Activated CD8-positive, alpha-beta T cell treated with anti-CD3 and anti-CD28 coated beads for 36 hours (primary cell): ENCODE measurements around the gene RRP12. TPM values are rescaled to one million over a fixed set of nuclear protein-coding genes. Genes with fewer than 3 reads are reported as not detected.

Source experiments
- ATAC-seq: fragments of 200-7000 bp; cut with Tn5 transposase; one replicate; pipeline ENCODE4 v1.10.0; 2021; ENCODE audit warnings: mild to moderate bottlenecking, moderate library complexity
- CTCF ChIA-PET: fragments of 350-600 bp; sonication (Branson Sonifier 250); formaldehyde crosslinking; loops from one replicate; lab custom pipeline; 2021; ENCODE audit warnings: antibody characterized with exemption; lab: Charles Lee
- POLR2A ChIA-PET: fragments of 350-600 bp; sonication (Branson Sonifier 250); formaldehyde crosslinking; loops from one replicate; lab custom pipeline; 2021; ENCODE audit warnings: antibody characterized with exemption; lab: Charles Lee
- DNase-seq: peaks from one replicate; pipeline ENCODE4 v3.0.0-alpha.2; 2020
- H3K27ac Mint-ChIP-seq: one replicate; pipeline ENCODE4 v1.8.0; 2021; ENCODE audit warnings: mild to moderate bottlenecking, mixed read lengths
- H3K27me3 Mint-ChIP-seq: one replicate; pipeline ENCODE4 v1.8.0; 2021; ENCODE audit warnings: mixed read lengths
- H3K36me3 Mint-ChIP-seq: one replicate; pipeline ENCODE4 v1.8.0; 2021; ENCODE audit warnings: low read depth, mixed read lengths
- H3K4me1 Mint-ChIP-seq: one replicate; pipeline ENCODE4 v1.8.0; 2021; ENCODE audit warnings: low read depth, mixed read lengths
- H3K4me3 Mint-ChIP-seq: one replicate; pipeline ENCODE4 v1.8.0; 2021; ENCODE audit warnings: mild to moderate bottlenecking, moderate library complexity, mixed read lengths
- H3K9me3 Mint-ChIP-seq: one replicate; pipeline ENCODE4 v1.8.0; 2021; ENCODE audit warnings: mixed read lengths
- CTCF ChIP-seq: fragments of 200-600 bp; IDR thresholded peaks from one replicate; pipeline ENCODE4 v1.8.0; 2022; ENCODE audit warnings: antibody characterized with exemption, mild to moderate bottlenecking
- intact Hi-C: fragments of 100-400 bp; cut with micrococcal nuclease; formaldehyde crosslinking; loops from one replicate; pipeline ENCODE4 v1.10.0; 2022
- total RNA-seq, 2 experiments: library from RNA; stranded (reverse); gene quantifications; one replicate each; pipeline ENCODE4 v1.2.3, GENCODE V29; 2021

The RRP12 gene
- total RNA-seq, 2 experiments from 2014 or later: 50.3 to 51.0 TPM

DNA sequence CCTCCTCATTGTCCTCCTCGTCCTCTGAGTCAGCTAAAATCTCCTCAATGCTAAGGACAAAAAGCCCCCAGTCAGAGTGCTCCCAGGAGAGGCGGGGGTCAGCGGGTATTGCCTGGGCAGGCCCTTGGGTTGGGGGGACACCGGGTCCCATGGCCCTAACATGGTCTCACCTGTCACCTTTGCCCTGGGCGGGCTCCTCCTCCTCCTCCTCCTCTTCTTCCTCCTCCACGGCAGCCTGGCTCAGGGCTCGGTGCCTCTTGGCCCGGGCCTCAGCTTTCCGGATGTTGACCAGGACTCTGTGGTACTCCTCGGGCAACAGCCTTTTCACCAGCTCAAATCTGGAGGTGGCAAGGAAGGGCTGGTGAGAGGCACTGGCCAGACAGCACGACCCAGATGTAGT, 34.6 kb downstream of the RRP12 start:
- Mint-ChIP-seq H3K4me3 (no peak overlapping the region), H3K4me1 (no peaks in the 10 kb centered on the region), H3K27me3 (no peaks in the 10 kb centered on the region), H3K27ac (no peak overlapping the region), H3K36me3 (peaks cover 32% of the 10 kb centered on the region), H3K9me3 (no peaks in the 10 kb centered on the region)
- CTCF ChIA-PET: no interaction called here
- POLR2A ChIA-PET: interaction anchor here (0.7 to 1.6 kb wide), 2 partner anchors 33 to 224 kb away, joined by 3 read pairs; no protein-coding TSS in a partner anchor
- no peak for TF ChIP-seq CTCF
- ATAC-seq (no peak), DNase-seq (no peak)
- intact Hi-C loops: no loop called here

DNA sequence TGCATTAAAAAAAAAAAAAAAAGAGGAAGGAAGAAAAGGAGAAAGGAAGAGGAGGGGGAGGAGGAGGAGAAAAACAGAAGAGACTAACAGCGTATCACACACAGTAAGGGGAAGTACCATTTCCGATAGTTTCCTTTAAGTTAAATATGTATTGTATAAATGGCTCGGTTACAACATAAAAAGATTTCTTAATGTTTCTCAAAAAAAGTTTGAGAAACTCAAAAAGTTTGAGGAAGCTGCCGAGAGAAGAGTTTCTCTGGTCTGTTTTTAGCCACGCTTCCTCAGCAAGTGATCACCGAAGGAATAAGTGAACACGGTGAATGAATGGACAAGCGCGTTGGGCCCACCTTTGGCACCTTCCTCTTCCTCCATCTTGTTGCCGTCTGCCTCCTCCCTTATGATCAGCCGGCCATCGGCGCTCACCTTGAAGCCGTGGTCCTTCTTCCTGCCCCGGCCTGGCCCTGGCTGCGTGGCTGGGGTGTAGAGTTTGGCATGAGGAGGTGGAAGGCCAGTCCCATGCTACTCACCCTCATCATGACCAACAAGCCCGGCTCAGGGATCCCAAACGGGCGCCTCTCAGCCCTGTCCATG, 35.3 kb downstream of the RRP12 start:
- no peak overlapping the region for H3K4me3 Mint-ChIP-seq
- no peak for DNase-seq
- ChIA-PET CTCF (interaction anchor here (0.9 kb wide), 1 partner anchor 87 kb away, joined by 3 read pairs; no protein-coding TSS in a partner anchor), POLR2A (interaction anchor here (1.6 kb wide), 1 partner anchor 34 kb away, joined by 3 read pairs; no protein-coding TSS in a partner anchor)
- no peak overlapping the region for H3K27ac Mint-ChIP-seq
- H3K27me3 Mint-ChIP-seq: no peaks in the 10 kb centered on the region
- H3K9me3 Mint-ChIP-seq: no peaks in the 10 kb centered on the region
- intact Hi-C loops: no loop called here
- H3K4me1 Mint-ChIP-seq: no peaks in the 10 kb centered on the region
- ATAC-seq: no peak
- no peak for TF ChIP-seq CTCF
- peaks cover 29% of the 10 kb centered on the region for H3K36me3 Mint-ChIP-seq

DNA sequence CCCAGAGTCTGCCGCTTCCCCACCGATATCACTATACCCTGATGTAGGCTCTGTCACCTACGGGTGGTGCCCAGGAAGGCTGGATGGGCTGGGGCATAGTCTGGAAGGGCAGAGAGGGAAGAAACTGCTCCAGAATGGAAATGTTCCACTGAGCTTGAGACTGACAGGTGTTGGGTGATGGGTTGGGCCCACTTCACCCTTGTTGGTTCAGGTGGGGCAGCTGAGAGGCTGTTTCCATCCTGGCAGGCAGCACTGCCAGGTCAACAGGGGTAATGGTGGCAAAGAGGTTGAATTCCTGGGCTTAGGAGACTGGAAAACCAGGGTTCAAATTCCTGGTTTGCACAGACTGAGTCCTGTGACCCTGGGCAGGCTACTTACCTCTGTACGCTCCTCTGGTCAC, 38.1 kb downstream of the RRP12 start:
- no peaks in the 10 kb centered on the region for H3K9me3 Mint-ChIP-seq
- no peak for TF ChIP-seq CTCF
- CTCF ChIA-PET: no interaction called here
- no peaks in the 10 kb centered on the region for H3K27me3 Mint-ChIP-seq
- POLR2A ChIA-PET: no interaction called here
- no peaks in the 10 kb centered on the region for H3K4me1 Mint-ChIP-seq
- no peak overlapping the region for H3K4me3 Mint-ChIP-seq
- no peak for DNase-seq
- H3K27ac Mint-ChIP-seq: no peak overlapping the region
- intact Hi-C loops: no loop called here
- no peak for ATAC-seq
- H3K36me3 Mint-ChIP-seq: peaks cover 23% of the 10 kb centered on the region

- H3K36me3 Mint-ChIP-seq: peaks cover 23% of the 10 kb centered on the region
- intact Hi-C loops: no loop called here
- H3K27me3 Mint-ChIP-seq: no peaks in the 10 kb centered on the region
- H3K9me3 Mint-ChIP-seq: no peaks in the 10 kb centered on the region
- no peak for DNase-seq
- no peak for TF ChIP-seq CTCF
- ChIA-PET CTCF (interaction anchor here (1.3 kb wide), 1 partner anchor 84 kb away, joined by 4 read pairs; no protein-coding TSS in a partner anchor), POLR2A (no interaction called here)
- H3K4me1 Mint-ChIP-seq: no peaks in the 10 kb centered on the region
- H3K27ac Mint-ChIP-seq: no peak overlapping the region
- no peak overlapping the region for H3K4me3 Mint-ChIP-seq
- no peak for ATAC-seq
These were observed 38.7 kb downstream of the RRP12 start for GRCh38 chr10:97362310-97363033.

GRCh38 chr10:97361537-97361901, 39.6 kb downstream of the RRP12 start:
- no peaks in the 10 kb centered on the region for H3K4me1 Mint-ChIP-seq
- H3K9me3 Mint-ChIP-seq: no peaks in the 10 kb centered on the region
- no peak overlapping the region for H3K27ac Mint-ChIP-seq
- no peak for DNase-seq
- peaks cover 21% of the 10 kb centered on the region for H3K36me3 Mint-ChIP-seq
- no peaks in the 10 kb centered on the region for H3K27me3 Mint-ChIP-seq
- TF ChIP-seq CTCF: no peak
- no peak for ATAC-seq
- intact Hi-C loops: no loop called here
- no peak overlapping the region for H3K4me3 Mint-ChIP-seq
- POLR2A ChIA-PET: no interaction called here
- CTCF ChIA-PET: interaction anchor here (1.3 kb wide), 1 partner anchor 83 kb away, joined by 4 read pairs; no protein-coding TSS in a partner anchor
